ENCODE data around the gene IZUMO1.
"Not testable (repeated sequence)": the region's sequence is repeated elsewhere in the genome, so short reads cannot be mapped to it uniquely, and the experiment has no call there.

IZUMO1 gene

GRCh38 chr19:48693629-48694028, 53.1 kb downstream of the IZUMO1 start:
- not testable (repeated sequence) for ATAC-seq, H3K9me3 Mint-ChIP-seq, H3K4me3 Mint-ChIP-seq

More at GRCh38 chr19:48693629-48694028, 53.1 kb downstream of the IZUMO1 start:
- not testable (repeated sequence) for H3K36me3 Mint-ChIP-seq (ENCODE audit: low read depth); DNase-seq; H3K4me1 Mint-ChIP-seq; H3K27ac Mint-ChIP-seq
- H3K27me3 Mint-ChIP-seq: peaks cover 23% of the 10 kb centered on the region
